ENCODE measurements around the gene SCRG1. TPM values are rescaled to one million over a fixed set of nuclear protein-coding genes. Genes with fewer than 3 reads are reported as not detected.

SCRG1 gene
- polyA plus RNA-seq, 4 donors = 0.15 to 0.43 TPM; not detected in 2

- no peaks in the 10 kb centered on the region for H3K27me3 ChIP-seq (ENCODE audit: control insufficient read depth in 3 of 3, insufficient read depth in 3 of 3, low read length in 3 of 3)
- no peak for FAIRE-seq
- DNase-seq = no peak
- H3K4me1 ChIP-seq (ENCODE audit: control insufficient read depth in 3 of 3, insufficient read depth in 2 of 3, low read depth in 1 of 3, low read length in 2 of 3) = no peaks in the 10 kb centered on the region
- no peak overlapping the region for H3K4me3 ChIP-seq (ENCODE audit: low read depth in 1 of 3, low read length in 3 of 3)
- H3K9me3 ChIP-seq (ENCODE audit: control insufficient read depth in 2 of 2, insufficient read depth in 1 of 2, low read depth in 1 of 2, low read length in 1 of 2) = no peaks in the 10 kb centered on the region
- H3K36me3 ChIP-seq (ENCODE audit: control insufficient read depth in 3 of 3, insufficient read depth in 2 of 3, low read depth in 1 of 3, low read length in 3 of 3) = peaks cover 0 to 2% (median 0%) of the 10 kb centered on the region in 3 donors
- H3K27ac ChIP-seq (ENCODE audit: low read depth in 1 of 3, low read length in 2 of 3) = no peak overlapping the region
Measured at GRCh38 chr4:173417833-173418232, 18.9 kb upstream of the SCRG1 start.

GRCh38 chr4:173415885-173416653, 17.2 kb upstream of the SCRG1 start:
- FAIRE-seq (no peak), DNase-seq (no peak)
- 84 to 91% (median 89%) methylated on average over 26 of the region's 26 CpGs for WGBS, 3 donors
- Histone ChIP-seq H3K4me1 (ENCODE audit: control insufficient read depth in 3 of 3, insufficient read depth in 2 of 3, low read depth in 1 of 3, low read length in 2 of 3) (no peaks in the 10 kb centered on the region), H3K36me3 (ENCODE audit: control insufficient read depth in 3 of 3, insufficient read depth in 2 of 3, low read depth in 1 of 3, low read length in 3 of 3) (peaks cover 0 to 2% (median 0%) of the 10 kb centered on the region in 3 donors), H3K27me3 (ENCODE audit: control insufficient read depth in 3 of 3, insufficient read depth in 3 of 3, low read length in 3 of 3) (no peaks in the 10 kb centered on the region), H3K27ac (ENCODE audit: low read depth in 1 of 3, low read length in 2 of 3) (peak overlapping the region in 1 of 3 donors; percentile 21), H3K4me3 (ENCODE audit: low read depth in 1 of 3, low read length in 3 of 3) (no peak overlapping the region), H3K9me3 (ENCODE audit: control insufficient read depth in 2 of 2, insufficient read depth in 1 of 2, low read depth in 1 of 2, low read length in 1 of 2) (no peaks in the 10 kb centered on the region)

GRCh38 chr4:173415092-173415491, 16.2 kb upstream of the SCRG1 start:
- WGBS, 3 donors = 56 to 78% (median 74%) methylated on average over 3 of the region's 3 CpGs
- no peak overlapping the region for H3K27ac ChIP-seq (ENCODE audit: low read depth in 1 of 3, low read length in 2 of 3)
- DNase-seq (no peak), FAIRE-seq (no peak)
- H3K36me3 ChIP-seq (ENCODE audit: control insufficient read depth in 3 of 3, insufficient read depth in 2 of 3, low read depth in 1 of 3, low read length in 3 of 3) = peaks cover 0 to 2% (median 0%) of the 10 kb centered on the region in 3 donors
- no peak overlapping the region for H3K4me3 ChIP-seq (ENCODE audit: low read depth in 1 of 3, low read length in 3 of 3)
- no peaks in the 10 kb centered on the region for H3K9me3 ChIP-seq (ENCODE audit: control insufficient read depth in 2 of 2, insufficient read depth in 1 of 2, low read depth in 1 of 2, low read length in 1 of 2)
- H3K4me1 ChIP-seq (ENCODE audit: control insufficient read depth in 3 of 3, insufficient read depth in 2 of 3, low read depth in 1 of 3, low read length in 2 of 3) = no peaks in the 10 kb centered on the region
- H3K27me3 ChIP-seq (ENCODE audit: control insufficient read depth in 3 of 3, insufficient read depth in 3 of 3, low read length in 3 of 3) = no peaks in the 10 kb centered on the region

GRCh38 chr4:173414456-173414855, 15.5 kb upstream of the SCRG1 start:
- H3K9me3 ChIP-seq (ENCODE audit: control insufficient read depth in 2 of 2, insufficient read depth in 1 of 2, low read depth in 1 of 2, low read length in 1 of 2) = no peaks in the 10 kb centered on the region
- H3K36me3 ChIP-seq (ENCODE audit: control insufficient read depth in 3 of 3, insufficient read depth in 2 of 3, low read depth in 1 of 3, low read length in 3 of 3) = peaks cover 0 to 2% (median 0%) of the 10 kb centered on the region in 3 donors
- DNase-seq (no peak), FAIRE-seq (no peak)
- no peaks in the 10 kb centered on the region for H3K4me1 ChIP-seq (ENCODE audit: control insufficient read depth in 3 of 3, insufficient read depth in 2 of 3, low read depth in 1 of 3, low read length in 2 of 3)
- WGBS, 3 donors = 83 to 88% (median 83%) methylated on average over 3 of the region's 3 CpGs
- H3K27me3 ChIP-seq (ENCODE audit: control insufficient read depth in 3 of 3, insufficient read depth in 3 of 3, low read length in 3 of 3) = no peaks in the 10 kb centered on the region
- no peak overlapping the region for H3K27ac ChIP-seq (ENCODE audit: low read depth in 1 of 3, low read length in 2 of 3)
- no peak overlapping the region for H3K4me3 ChIP-seq (ENCODE audit: low read depth in 1 of 3, low read length in 3 of 3)

- H3K27ac ChIP-seq (ENCODE audit: low read depth in 1 of 3, low read length in 2 of 3) = no peak overlapping the region
- no peak overlapping the region for H3K4me3 ChIP-seq (ENCODE audit: low read depth in 1 of 3, low read length in 3 of 3)
- no peaks in the 10 kb centered on the region for H3K27me3 ChIP-seq (ENCODE audit: control insufficient read depth in 3 of 3, insufficient read depth in 3 of 3, low read length in 3 of 3)
- 56 to 64% (median 63%) methylated on average over 1 of the region's 1 CpG for WGBS, 3 donors
- H3K4me1 ChIP-seq (ENCODE audit: control insufficient read depth in 3 of 3, insufficient read depth in 2 of 3, low read depth in 1 of 3, low read length in 2 of 3) = no peaks in the 10 kb centered on the region
- no peaks in the 10 kb centered on the region for H3K9me3 ChIP-seq (ENCODE audit: control insufficient read depth in 2 of 2, insufficient read depth in 1 of 2, low read depth in 1 of 2, low read length in 1 of 2)
- DNase-seq (no peak), FAIRE-seq (no peak)
- peaks cover 0 to under 1% (median 0%) of the 10 kb centered on the region in 3 donors for H3K36me3 ChIP-seq (ENCODE audit: control insufficient read depth in 3 of 3, insufficient read depth in 2 of 3, low read depth in 1 of 3, low read length in 3 of 3)
Measured at GRCh38 chr4:173413036-173413435, 14.1 kb upstream of the SCRG1 start.

GRCh38 chr4:173411106-173411693, 12.3 kb upstream of the SCRG1 start:
- DNase-seq (peak in 1 of 2 donors; percentile 49), FAIRE-seq (no peak)
- Histone ChIP-seq H3K4me3 (ENCODE audit: low read depth in 1 of 3, low read length in 3 of 3) (no peak overlapping the region), H3K36me3 (ENCODE audit: control insufficient read depth in 3 of 3, insufficient read depth in 2 of 3, low read depth in 1 of 3, low read length in 3 of 3) (peaks cover 0 to 2% (median 0%) of the 10 kb centered on the region in 3 donors), H3K9me3 (ENCODE audit: control insufficient read depth in 2 of 2, insufficient read depth in 1 of 2, low read depth in 1 of 2, low read length in 1 of 2) (no peaks in the 10 kb centered on the region), H3K4me1 (ENCODE audit: control insufficient read depth in 3 of 3, insufficient read depth in 2 of 3, low read depth in 1 of 3, low read length in 2 of 3) (no peaks in the 10 kb centered on the region), H3K27ac (ENCODE audit: low read depth in 1 of 3, low read length in 2 of 3) (peak overlapping the region in 1 of 3 donors; percentile 43), H3K27me3 (ENCODE audit: control insufficient read depth in 3 of 3, insufficient read depth in 3 of 3, low read length in 3 of 3) (no peaks in the 10 kb centered on the region)
- WGBS, 3 donors = 39 to 51% (median 49%) methylated on average over 4 of the region's 4 CpGs

- no peak for FAIRE-seq
Measured at GRCh38 chr4:173410079-173410478, 11.2 kb upstream of the SCRG1 start.

GRCh38 chr4:173405840-173406606, 7.1 kb upstream of the SCRG1 start:
- Histone ChIP-seq H3K36me3 (ENCODE audit: control insufficient read depth in 3 of 3, insufficient read depth in 2 of 3, low read depth in 1 of 3, low read length in 3 of 3) (peaks cover 0 to 3% (median 2%) of the 10 kb centered on the region in 3 donors), H3K4me3 (ENCODE audit: low read depth in 1 of 3, low read length in 3 of 3) (no peak overlapping the region), H3K4me1 (ENCODE audit: control insufficient read depth in 3 of 3, insufficient read depth in 2 of 3, low read depth in 1 of 3, low read length in 2 of 3) (no peaks in the 10 kb centered on the region), H3K27me3 (ENCODE audit: control insufficient read depth in 3 of 3, insufficient read depth in 3 of 3, low read length in 3 of 3) (no peaks in the 10 kb centered on the region), H3K9me3 (ENCODE audit: control insufficient read depth in 2 of 2, insufficient read depth in 1 of 2, low read depth in 1 of 2, low read length in 1 of 2) (no peaks in the 10 kb centered on the region), H3K27ac (ENCODE audit: low read depth in 1 of 3, low read length in 2 of 3) (no peak overlapping the region)
- 78 to 85% (median 80%) methylated on average over 4 of the region's 4 CpGs for WGBS, 3 donors
- DNase-seq (no peak), FAIRE-seq (no peak)

More at GRCh38 chr4:173410079-173410478, 11.2 kb upstream of the SCRG1 start:
- Histone ChIP-seq H3K4me3 (ENCODE audit: low read depth in 1 of 3, low read length in 3 of 3) (no peak overlapping the region), H3K4me1 (ENCODE audit: control insufficient read depth in 3 of 3, insufficient read depth in 2 of 3, low read depth in 1 of 3, low read length in 2 of 3) (no peaks in the 10 kb centered on the region), H3K27me3 (ENCODE audit: control insufficient read depth in 3 of 3, insufficient read depth in 3 of 3, low read length in 3 of 3) (no peaks in the 10 kb centered on the region), H3K9me3 (ENCODE audit: control insufficient read depth in 2 of 2, insufficient read depth in 1 of 2, low read depth in 1 of 2, low read length in 1 of 2) (no peaks in the 10 kb centered on the region), H3K36me3 (ENCODE audit: control insufficient read depth in 3 of 3, insufficient read depth in 2 of 3, low read depth in 1 of 3, low read length in 3 of 3) (peaks cover 0 to 2% (median 0%) of the 10 kb centered on the region in 3 donors), H3K27ac (ENCODE audit: low read depth in 1 of 3, low read length in 2 of 3) (no peak overlapping the region)
- DNase-seq = peak in 1 of 2 donors; percentile 37
- WGBS, 3 donors = 46 to 48% (median 47%) methylated on average over 2 of the region's 2 CpGs
